HG03066 (cell line): ENCODE data around the gene SPPL2A.
A peak's percentile ranks its signal among the peaks of the same experiment; 100 is the strongest.
"Not testable (repeated sequence)": the region's sequence is repeated elsewhere in the genome, so short reads cannot be mapped to it uniquely, and the experiment has no call there.

ENCODE experiments used
- ATAC-seq: cut with Tn5 transposase; IDR thresholded peaks from one replicate; pipeline ENCODE4 v1.9.1; 2021; ENCODE audit warnings: low read depth; ENCODE audit not compliant: unreplicated experiment

The SPPL2A gene

GRCh38 chr15:50694634-50695165 is 70.8 kb downstream of the SPPL2A start:
- not testable (repeated sequence) for ATAC-seq

DNA sequence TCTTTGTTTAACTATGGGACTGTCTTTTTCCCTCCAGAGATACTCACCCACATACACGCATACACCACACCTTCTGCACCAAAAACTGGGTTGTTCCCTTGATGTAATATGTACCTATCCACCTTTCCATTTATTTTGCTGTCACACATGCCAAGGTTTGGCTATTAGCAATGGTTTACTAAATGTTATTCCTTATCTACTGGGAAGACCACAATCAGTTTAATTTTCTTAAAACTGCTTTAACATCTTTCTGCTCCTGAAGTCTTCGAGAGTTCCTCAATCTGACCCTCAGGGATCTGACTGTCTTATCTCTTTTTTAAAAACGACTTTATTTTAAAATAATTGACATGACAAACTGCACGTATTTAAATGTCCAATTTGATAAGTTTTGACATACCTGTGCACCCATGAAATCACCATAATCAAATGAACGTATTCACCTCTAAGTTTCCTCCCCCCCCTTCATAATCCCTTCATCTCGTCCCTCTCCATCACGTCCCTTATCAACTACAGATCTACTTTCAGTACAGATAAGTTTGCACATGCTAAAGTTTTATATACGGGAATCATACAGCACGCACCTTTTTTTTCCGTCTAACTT is 78.1 kb downstream of the SPPL2A start:
- peak; percentile 3 for ATAC-seq

GRCh38 chr15:50686469-50687301 is 78.8 kb downstream of the SPPL2A start, which contains the start of gene TRPM7:
Gene TRPM7, minus strand, starts transcription at chr15:50686797. Its CDS starts 264 bp downstream, at chr15:50686533.
- peak; percentile 76 for ATAC-seq

DNA sequence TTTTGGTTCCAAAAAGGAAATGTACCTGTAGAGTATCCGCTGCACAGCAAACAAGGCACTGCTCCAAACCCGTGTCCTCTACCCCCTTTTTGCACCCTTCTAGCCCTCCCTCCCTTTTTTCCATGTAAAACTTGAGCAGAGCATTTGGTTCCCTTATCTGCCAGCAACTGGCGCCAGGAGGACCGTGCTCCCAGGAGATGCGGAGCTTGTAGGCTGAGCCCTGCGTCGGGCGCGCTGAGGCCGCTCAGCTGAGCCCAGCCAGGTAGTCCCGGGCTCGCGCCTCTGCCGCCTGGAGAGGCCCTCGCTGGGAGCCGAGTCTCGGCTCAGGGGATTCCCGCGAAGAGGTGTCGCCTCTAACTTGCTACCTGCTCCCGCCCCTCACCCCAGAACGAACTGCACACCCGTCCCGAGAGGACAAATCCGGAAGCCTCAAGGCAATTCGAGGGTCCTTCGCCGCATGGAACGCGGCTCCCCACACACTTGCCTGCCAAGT is 79.5 kb downstream of the SPPL2A start:
- peak; percentile 49 for ATAC-seq

- ATAC-seq = no peak
Measured at GRCh38 chr15:50685191-50685975, 80.1 kb downstream of the SPPL2A start.

DNA sequence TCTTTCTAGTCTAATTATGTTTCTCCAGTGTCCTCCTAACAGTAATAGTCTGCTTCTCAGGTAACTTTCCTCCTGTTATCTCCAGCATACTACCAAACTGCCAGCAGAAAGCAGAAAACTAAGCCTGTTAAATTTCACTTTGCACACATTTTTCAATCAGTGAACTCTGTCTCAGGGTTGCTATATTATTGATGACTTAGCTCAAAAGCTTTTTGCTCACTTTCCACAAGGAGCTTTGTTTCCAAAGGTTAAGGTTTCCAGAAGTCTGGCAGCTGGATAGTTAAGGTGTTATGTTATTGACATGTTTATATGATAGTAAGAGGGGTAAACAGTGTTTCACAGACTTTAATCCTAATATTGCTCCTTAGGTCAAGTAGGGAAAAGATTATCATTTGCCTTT is 84.0 kb downstream of the SPPL2A start:
- ATAC-seq = no peak

DNA sequence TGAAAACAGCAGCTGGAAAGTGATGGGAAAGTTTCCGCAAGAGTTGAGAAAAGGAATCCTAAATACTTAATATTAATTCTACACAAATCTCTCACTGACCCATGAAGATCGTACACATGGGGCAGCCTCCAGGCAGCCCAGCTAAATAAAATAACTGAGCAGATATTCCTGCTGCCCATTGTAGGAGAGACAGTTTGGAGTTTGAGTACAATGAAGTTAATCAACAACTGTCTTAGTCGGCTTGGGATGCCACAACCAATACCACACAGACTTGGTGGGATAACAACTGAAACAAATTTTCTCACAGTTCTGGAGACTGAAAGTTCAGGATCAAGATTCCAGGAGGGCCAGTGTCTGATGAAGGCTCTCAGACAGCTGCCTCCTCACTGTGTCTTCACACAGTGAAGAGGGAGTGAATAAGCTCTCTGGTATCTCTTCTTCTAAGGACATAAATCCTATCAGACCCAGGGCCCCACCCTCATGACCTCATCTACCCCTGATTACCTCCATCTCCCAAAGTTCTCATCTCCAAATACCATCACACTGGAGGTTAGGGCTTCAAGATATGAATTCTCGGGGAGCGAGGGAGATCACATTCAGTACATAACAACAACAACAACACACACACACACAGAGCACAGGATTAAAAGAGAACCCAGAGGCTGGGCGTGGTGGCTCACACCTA is 88.6 kb downstream of the SPPL2A start:
- ATAC-seq = no peak

DNA sequence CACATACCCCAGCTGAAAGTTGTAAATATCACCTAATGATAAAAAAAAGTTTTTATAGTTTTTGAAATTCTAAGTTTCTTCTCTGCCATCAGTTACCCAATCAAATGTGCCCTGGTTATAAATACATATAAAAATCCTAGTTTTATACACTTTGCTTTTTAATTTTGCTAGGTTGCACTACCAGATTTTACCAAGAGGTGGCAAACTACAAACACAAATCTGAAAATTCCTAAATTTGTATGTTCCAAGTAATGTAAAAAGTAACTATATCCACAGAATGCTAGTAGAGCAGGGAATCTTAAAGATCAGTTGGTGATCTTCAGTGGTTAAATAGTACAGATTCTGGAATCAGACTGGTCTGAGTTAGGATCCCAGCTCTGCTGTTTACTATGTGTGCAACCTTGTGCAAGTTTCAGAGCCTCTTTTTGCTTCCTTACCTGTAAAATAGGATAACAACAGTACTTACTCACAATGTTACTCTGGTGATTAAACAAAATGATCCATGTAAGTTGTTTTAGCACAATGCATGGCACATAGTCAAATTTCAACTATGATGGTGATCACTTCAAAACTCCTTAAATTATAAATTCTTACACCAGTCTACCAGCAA is 89.9 kb downstream of the SPPL2A start:
- ATAC-seq = no peak

DNA sequence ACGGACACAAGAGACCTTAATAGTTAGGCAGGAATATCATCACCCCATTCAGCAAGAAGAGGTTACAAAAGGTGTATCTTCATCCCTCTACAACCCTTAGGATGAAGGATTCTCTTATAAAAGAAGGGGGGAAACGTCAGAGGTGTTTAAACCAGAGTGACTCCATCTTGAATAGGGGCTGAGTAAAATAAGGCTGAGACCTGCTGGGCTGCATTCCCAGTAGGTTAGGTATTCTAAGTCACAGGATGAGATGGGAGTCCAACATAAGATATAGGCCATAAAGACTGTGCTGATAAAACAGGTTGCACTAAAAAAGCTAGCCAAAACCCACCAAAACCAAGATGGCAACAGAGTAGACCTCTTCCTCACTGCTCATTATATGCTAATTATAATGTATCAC is 95.4 kb downstream of the SPPL2A start:
- ATAC-seq = no peak

DNA sequence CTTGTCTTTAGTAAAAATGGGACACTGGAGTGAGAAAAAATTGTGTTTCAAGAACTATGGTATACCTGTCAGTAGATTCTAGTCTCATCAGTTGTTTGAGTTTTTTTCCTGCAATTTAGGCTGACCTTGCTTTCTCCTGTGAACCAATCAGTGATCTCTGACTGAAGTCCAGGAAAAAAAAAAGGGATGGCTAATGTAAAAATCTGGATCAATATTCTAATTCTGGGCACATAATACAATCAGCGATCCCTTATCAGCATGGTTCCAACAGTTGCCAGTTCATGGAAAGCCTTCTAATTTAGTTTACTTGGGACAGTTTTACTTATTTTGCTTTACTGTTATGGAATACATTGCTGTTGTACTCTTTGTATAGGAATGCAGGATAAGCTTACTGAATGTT is 95.9 kb downstream of the SPPL2A start:
- no peak for ATAC-seq

- no peak for ATAC-seq
Measured at GRCh38 chr15:50665938-50666337, 99.6 kb downstream of the SPPL2A start.

DNA sequence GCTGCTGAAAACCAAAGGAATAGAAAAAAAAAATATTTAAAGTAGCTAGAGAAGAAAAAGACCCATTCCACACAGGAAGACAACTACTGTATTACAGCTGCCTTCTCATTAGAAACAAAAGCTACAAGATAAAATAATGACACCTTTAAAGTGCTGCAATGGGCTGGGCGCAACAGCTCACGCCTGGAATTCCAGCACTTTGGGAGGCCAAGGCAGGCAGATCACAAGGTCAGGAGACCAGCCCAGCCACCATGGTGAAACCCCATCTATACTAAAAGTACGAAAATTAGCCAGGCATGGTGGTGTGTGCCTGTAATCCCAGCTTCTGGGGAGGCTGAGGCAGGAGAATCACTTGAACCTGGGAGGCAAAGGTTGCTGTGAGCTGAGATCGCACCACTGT is 110.0 kb downstream of the SPPL2A start:
- ATAC-seq = no peak

- ATAC-seq = no peak
Measured at GRCh38 chr15:50653156-50653743, 112.3 kb downstream of the SPPL2A start.

GRCh38 chr15:50652671-50653070 is 112.8 kb downstream of the SPPL2A start:
- no peak for ATAC-seq
